Caco-2 (cell line): Measurements from ENCODE around the gene AMBP. TPM values are rescaled to one million over a fixed set of nuclear protein-coding genes. Genes with fewer than 3 reads are reported as not detected.

Experiments used
- BruUV-seq: library from RNA; stranded (reverse); fragments of 400-500 nt; replicated peaks from 2 replicates; lab custom pipeline; 2021; lab: Mats Ljungman, UMichigan
- CTCF ChIA-PET: fragments of 300-600 bp; sonication (Branson Sonifier 250); formaldehyde crosslinking; loops from one replicate; lab custom pipeline; 2022; ENCODE audit warnings: antibody characterized with exemption; lab: Charles Lee
- POLR2A ChIA-PET: fragments of 300-600 bp; sonication (Branson Sonifier 250); formaldehyde crosslinking; loops from one replicate; lab custom pipeline; 2022; ENCODE audit warnings: antibody characterized with exemption; lab: Charles Lee
- DNase-seq, 2 experiments: peaks; one replicate each; pipeline versions ENCODE4 v3.0.0 to v3.0.0-alpha.2; 2020 to 2022
- H3K27me3 ChIP-seq: replicated peaks from 2 replicates; pipeline ENCODE4 v1.6.0; 2011; ENCODE audit warnings: low read length; ENCODE audit not compliant: control insufficient read depth, insufficient read depth
- H3K36me3 ChIP-seq: 2 replicates; pipeline ENCODE4 v1.5.1; 2011; ENCODE audit warnings: low read length; ENCODE audit not compliant: control insufficient read depth, insufficient read depth
- H3K4me1 ChIP-seq: fragments of 250-450 bp; sonication (Bioruptor Pico); 2 replicates; pipeline ENCODE4 v1.5.1; 2020; ENCODE audit warnings: mild to moderate bottlenecking
- H3K4me3 ChIP-seq: 2 replicates; pipeline ENCODE4 v1.5.1; 2011; ENCODE audit warnings: low read depth, mild to moderate bottlenecking, control low read depth, low read length
- H3K9me3 ChIP-seq: fragments of 250-450 bp; sonication (Bioruptor Pico); 2 replicates; pipeline ENCODE4 v1.5.1; 2020; ENCODE audit warnings: mild to moderate bottlenecking, moderate library complexity
- H3K27ac Mint-ChIP-seq: one replicate; pipeline ENCODE4 v1.8.0; 2022; ENCODE audit warnings: mixed read lengths; ENCODE audit not compliant: unreplicated experiment
- H3K27me3 Mint-ChIP-seq: one replicate; pipeline ENCODE4 v1.8.0; 2022; ENCODE audit warnings: mixed read lengths; ENCODE audit not compliant: insufficient read depth, unreplicated experiment
- H3K36me3 Mint-ChIP-seq: one replicate; pipeline ENCODE4 v1.8.0; 2022; ENCODE audit warnings: mild to moderate bottlenecking, mixed read lengths; ENCODE audit not compliant: insufficient read depth, unreplicated experiment
- H3K4me1 Mint-ChIP-seq: one replicate; pipeline ENCODE4 v1.8.0; 2022; ENCODE audit warnings: low read depth, mixed read lengths; ENCODE audit not compliant: unreplicated experiment
- H3K4me3 Mint-ChIP-seq: one replicate; pipeline ENCODE4 v1.8.0; 2022; ENCODE audit warnings: mild to moderate bottlenecking, moderate library complexity, mixed read lengths; ENCODE audit not compliant: unreplicated experiment
- H3K9me3 Mint-ChIP-seq: one replicate; pipeline ENCODE4 v1.8.0; 2022; ENCODE audit warnings: mixed read lengths; ENCODE audit not compliant: unreplicated experiment
- intact Hi-C: fragments of 100-400 bp; cut with micrococcal nuclease; formaldehyde crosslinking; loops from one replicate; pipeline ENCODE4 v1.10.0; 2022; ENCODE audit not compliant: unreplicated experiment
- total RNA-seq: library from RNA; stranded (reverse); gene quantifications from 2 replicates; pipeline ENCODE4 v1.2.3, GENCODE V29; 2022
- TF ChIP-seq, protein P1 (sequence below), 2 experiments: fragments of 200-600 bp in 1 of 2; IDR thresholded peaks; 1 replicate in 1 of 2; 2 replicates in 1 of 2; pipeline versions ENCODE4 v1.5.1 to v1.8.0; 2011 to 2022; ENCODE audit warnings: antibody characterized with exemption in 1 of 2, control low read depth in 1 of 2, inconsistent platforms in 1 of 2, low read depth in 1 of 2, low read length in 1 of 2, mild to moderate bottlenecking in 1 of 2, moderate library complexity in 1 of 2; ENCODE audit not compliant: insufficient read depth in 1 of 2, severe bottlenecking in 1 of 2, unreplicated experiment in 1 of 2

AMBP gene
- total RNA-seq, 1 experiment from 2014 or later = 2.2 TPM

DNA sequence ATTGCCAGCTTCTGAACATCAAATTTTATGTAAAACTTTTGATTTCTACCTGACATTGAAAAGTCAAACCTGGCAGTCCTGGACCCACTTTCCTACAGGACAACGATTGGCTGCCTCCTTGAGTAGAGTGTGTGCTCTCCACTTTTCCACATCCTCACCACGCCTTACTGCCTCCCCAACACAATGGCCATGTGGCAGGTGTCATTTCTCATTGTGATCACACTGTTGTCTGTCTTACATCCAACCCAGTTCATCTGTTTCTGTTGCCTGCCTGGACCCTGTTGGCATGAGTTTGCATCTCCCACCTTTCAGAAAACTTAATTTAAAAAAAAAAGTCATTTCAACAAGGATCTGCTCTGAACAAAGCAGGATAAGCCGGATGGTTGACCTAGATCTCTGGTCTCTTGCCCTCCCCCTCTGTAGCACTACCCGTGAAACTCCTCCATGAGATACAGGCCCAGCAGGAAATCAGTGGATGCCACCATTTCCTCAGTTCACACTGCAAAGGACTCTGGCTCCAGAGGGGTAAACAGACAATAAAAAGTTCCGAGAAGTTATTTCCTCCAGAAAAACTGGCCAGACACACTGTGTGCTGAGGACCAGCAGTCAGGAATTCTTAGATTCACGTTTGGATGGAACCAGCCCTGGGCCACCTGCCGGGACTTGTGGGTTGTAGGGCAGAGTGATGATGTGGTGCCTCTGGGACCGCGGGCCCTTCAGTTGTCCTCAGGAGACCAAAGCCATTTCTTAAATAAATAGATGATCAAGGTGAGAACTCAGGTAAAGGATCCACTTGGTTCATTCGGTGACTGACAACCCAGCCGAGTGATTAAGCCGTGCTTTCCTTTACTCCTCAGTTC lies 48.6 kb downstream of the AMBP start:
- H3K36me3 Mint-ChIP-seq = peaks cover 5% of the 10 kb centered on the region
- ChIA-PET CTCF (no interaction called here), POLR2A (no interaction called here)
- H3K27me3 Mint-ChIP-seq = no peaks in the 10 kb centered on the region
- no peak overlapping the region for H3K4me3 Mint-ChIP-seq
- Histone ChIP-seq H3K4me3 (no peak overlapping the region), H3K4me1 (peaks cover 6% of the 10 kb centered on the region), H3K9me3 (no peaks in the 10 kb centered on the region), H3K27me3 (no peaks in the 10 kb centered on the region), H3K36me3 (no peaks in the 10 kb centered on the region)
- peaks cover 7% of the 10 kb centered on the region for H3K4me1 Mint-ChIP-seq
- H3K9me3 Mint-ChIP-seq = peaks cover 18% of the 10 kb centered on the region
- DNase-seq = no peak
- intact Hi-C loops = loop anchor here (10.0 kb wide), 1 partner anchor 285 kb away; no protein-coding TSS in a partner anchor
- H3K27ac Mint-ChIP-seq = no peak overlapping the region
- TF ChIP-seq, protein P1, sequence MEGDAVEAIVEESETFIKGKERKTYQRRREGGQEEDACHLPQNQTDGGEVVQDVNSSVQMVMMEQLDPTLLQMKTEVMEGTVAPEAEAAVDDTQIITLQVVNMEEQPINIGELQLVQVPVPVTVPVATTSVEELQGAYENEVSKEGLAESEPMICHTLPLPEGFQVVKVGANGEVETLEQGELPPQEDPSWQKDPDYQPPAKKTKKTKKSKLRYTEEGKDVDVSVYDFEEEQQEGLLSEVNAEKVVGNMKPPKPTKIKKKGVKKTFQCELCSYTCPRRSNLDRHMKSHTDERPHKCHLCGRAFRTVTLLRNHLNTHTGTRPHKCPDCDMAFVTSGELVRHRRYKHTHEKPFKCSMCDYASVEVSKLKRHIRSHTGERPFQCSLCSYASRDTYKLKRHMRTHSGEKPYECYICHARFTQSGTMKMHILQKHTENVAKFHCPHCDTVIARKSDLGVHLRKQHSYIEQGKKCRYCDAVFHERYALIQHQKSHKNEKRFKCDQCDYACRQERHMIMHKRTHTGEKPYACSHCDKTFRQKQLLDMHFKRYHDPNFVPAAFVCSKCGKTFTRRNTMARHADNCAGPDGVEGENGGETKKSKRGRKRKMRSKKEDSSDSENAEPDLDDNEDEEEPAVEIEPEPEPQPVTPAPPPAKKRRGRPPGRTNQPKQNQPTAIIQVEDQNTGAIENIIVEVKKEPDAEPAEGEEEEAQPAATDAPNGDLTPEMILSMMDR (IDR thresholded peaks at IDR 0.05; ENCODE audit: insufficient read depth in 1 of 2, low read depth in 1 of 2, low read length in 1 of 2, severe bottlenecking in 1 of 2, unreplicated experiment in 1 of 2) = no peak
- BruUV-seq = no TSS peak

DNA sequence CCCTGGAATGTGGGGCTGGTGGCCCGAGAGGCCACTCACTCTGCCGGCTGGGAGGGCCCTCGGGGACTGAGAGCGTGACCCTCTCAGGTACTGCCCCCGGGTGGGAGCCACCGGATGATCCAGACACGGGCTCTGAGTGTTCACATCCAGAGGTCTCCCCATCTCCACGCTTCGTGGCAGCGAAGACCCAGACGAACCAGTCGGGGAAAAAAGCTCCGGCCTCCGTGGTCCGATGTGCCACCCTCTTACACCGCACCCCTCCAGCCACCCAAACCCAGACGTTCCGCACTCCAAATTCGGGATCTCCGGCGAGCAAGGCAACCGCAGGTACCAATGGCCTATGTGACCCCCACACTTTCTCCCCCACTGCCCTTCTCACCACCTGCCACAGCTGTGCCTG lies 49.5 kb downstream of the AMBP start:
- Histone ChIP-seq H3K9me3 (peaks cover 7% of the 10 kb centered on the region), H3K4me3 (no peak overlapping the region), H3K4me1 (peaks cover 6% of the 10 kb centered on the region), H3K36me3 (no peaks in the 10 kb centered on the region), H3K27me3 (no peaks in the 10 kb centered on the region)
- Mint-ChIP-seq H3K36me3 (peaks cover 5% of the 10 kb centered on the region), H3K4me3 (no peak overlapping the region), H3K27me3 (no peaks in the 10 kb centered on the region), H3K4me1 (peaks cover 7% of the 10 kb centered on the region), H3K9me3 (peaks cover 27% of the 10 kb centered on the region), H3K27ac (no peak overlapping the region)
- BruUV-seq = no TSS peak
- DNase-seq = no peak
- CTCF ChIA-PET = no interaction called here
- TF ChIP-seq, protein P1 (IDR thresholded peaks at IDR 0.05; ENCODE audit: insufficient read depth in 1 of 2, low read depth in 1 of 2, low read length in 1 of 2, severe bottlenecking in 1 of 2, unreplicated experiment in 1 of 2) = no peak
- POLR2A ChIA-PET = no interaction called here
- intact Hi-C loops = no loop called here

DNA sequence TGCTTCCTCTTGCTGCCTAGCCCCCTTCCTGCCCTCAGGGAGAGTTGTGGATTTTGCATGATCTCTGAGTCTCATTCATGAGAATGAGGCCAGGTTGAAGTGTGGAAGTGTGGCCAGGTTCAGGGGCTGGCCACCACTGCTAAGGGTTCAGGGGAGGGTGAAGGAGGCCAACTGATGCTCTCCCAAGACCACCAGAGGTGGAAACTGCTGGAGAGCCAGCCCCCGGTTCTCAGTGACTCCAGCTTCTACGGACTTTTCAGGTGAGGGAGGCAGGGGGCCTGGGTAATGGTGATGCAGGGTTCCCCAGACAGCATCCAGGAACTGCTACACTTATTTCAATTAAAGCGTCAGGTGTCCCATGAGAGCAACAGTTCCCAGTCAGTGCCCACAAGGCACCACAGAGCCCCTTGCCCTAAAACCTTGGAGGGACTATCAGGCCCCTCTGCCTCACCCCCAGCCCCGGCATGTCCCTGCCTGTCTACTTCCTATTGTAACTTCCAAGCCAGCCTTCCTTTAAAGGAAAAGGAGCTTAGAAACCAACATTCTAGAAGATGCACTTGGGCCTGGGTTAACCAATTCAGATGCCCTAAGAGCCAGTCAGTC lies 50.1 kb downstream of the AMBP start:
- H3K4me3 ChIP-seq = no peak overlapping the region
- no peaks in the 10 kb centered on the region for H3K36me3 ChIP-seq
- peaks cover 7% of the 10 kb centered on the region for H3K4me1 Mint-ChIP-seq
- H3K27me3 ChIP-seq = no peaks in the 10 kb centered on the region
- TF ChIP-seq, protein P1 (IDR thresholded peaks at IDR 0.05; ENCODE audit: insufficient read depth in 1 of 2, low read depth in 1 of 2, low read length in 1 of 2, severe bottlenecking in 1 of 2, unreplicated experiment in 1 of 2) = no peak
- ChIA-PET CTCF (no interaction called here), POLR2A (no interaction called here)
- no TSS peak for BruUV-seq
- H3K27me3 Mint-ChIP-seq = no peaks in the 10 kb centered on the region
- H3K4me1 ChIP-seq = peaks cover 6% of the 10 kb centered on the region
- H3K27ac Mint-ChIP-seq = no peak overlapping the region
- H3K36me3 Mint-ChIP-seq = peaks cover 5% of the 10 kb centered on the region
- H3K9me3 ChIP-seq = peaks cover 14% of the 10 kb centered on the region
- no peak overlapping the region for H3K4me3 Mint-ChIP-seq
- peaks cover 34% of the 10 kb centered on the region for H3K9me3 Mint-ChIP-seq
- no peak for DNase-seq
- intact Hi-C loops = no loop called here
